ENCODE measurements around the gene CAMK1D.
"Not testable (repeated sequence)": the region's sequence is repeated elsewhere in the genome, so short reads cannot be mapped to it uniquely, and the experiment has no call there.

The CAMK1D gene

DNA sequence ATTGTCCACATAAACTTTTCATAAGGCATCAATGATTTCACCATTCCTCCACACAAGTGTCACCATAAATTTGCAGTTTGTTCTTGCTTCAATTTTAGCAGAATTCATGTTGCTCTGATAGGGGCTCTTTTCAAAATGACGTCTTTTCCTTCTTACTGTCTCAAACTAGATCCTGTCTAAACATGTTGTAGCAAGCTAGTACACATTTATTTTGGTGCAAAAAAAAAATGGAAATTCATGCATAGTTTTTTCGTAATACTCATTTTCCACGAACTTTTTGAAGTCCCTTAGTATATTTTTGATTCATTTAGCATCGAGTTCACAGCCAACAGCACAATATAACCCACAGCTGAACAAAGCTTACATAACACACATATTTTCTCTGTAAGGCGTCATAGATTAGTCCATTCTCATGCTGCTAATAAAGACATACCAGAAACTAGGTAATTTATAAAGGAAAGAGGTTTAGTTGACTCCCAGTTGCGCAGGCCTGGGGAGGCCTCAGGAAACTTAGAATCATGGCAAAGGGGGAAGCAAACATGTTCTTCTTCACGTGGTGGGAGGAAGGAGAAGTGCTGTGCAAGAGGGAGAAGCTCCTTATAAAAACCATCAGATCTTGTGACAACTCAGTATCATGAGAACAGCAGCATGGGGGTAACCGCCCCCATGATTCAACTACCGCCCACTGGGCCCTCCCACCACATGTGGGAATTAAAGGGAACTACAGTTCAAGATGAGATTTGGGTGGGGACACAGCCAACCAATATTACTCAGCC, 350.6 kb downstream of the CAMK1D start:
- DNase-seq (ENCODE audit: low read depth in 3 of 3) = no peak

- no peak for DNase-seq (ENCODE audit: low read depth in 3 of 3)
Measured at GRCh38 chr10:12700557-12700874, 351.2 kb downstream of the CAMK1D start.

- no peak for DNase-seq (ENCODE audit: low read depth in 3 of 3)
Measured at GRCh38 chr10:12701696-12702095, 352.3 kb downstream of the CAMK1D start.

- no peak for DNase-seq (ENCODE audit: low read depth in 3 of 3)
Measured at GRCh38 chr10:12702215-12702770, 352.9 kb downstream of the CAMK1D start.

DNA sequence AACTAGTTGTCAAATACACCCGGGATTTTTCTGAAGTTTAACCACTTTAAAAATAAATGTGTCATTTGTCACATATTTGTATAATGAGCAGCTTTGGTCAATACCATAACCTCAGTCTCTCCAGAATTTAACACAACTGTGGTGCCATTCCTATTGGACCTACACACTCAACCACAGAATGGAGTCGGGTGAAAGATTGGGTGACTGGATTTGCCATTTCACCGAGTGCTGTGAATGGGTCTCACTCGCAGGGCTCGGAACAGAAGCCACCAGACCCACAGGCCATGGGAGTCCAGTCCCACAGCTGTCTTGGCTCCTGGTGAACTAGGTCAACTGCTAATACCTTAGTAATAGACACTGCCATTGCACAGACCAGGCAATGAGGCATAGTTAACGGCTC, 353.8 kb downstream of the CAMK1D start:
- no peak for DNase-seq (ENCODE audit: low read depth in 3 of 3)

GRCh38 chr10:12703813-12704212, 354.5 kb downstream of the CAMK1D start:
- DNase-seq (ENCODE audit: low read depth in 3 of 3) = no peak

DNA sequence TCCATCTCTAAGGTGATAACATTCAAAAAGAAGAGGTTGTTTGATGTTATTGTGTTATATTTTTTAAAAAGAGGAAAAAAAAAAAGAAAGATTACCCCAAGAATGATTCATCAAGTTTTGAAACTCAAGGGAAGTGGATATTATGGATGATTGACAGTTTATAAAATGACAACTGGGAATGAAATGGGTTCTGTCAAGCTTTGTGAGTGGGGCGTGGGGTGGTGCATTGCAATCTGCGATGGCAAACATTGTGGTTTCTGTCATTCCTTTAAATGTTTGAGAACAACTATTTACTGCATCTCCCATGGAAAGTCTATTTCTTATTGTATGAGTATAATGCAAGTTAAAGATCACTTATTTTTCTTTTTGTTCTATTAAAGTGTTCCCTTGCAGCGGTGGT, 355.1 kb downstream of the CAMK1D start:
- DNase-seq (ENCODE audit: low read depth in 3 of 3) = no peak

DNA sequence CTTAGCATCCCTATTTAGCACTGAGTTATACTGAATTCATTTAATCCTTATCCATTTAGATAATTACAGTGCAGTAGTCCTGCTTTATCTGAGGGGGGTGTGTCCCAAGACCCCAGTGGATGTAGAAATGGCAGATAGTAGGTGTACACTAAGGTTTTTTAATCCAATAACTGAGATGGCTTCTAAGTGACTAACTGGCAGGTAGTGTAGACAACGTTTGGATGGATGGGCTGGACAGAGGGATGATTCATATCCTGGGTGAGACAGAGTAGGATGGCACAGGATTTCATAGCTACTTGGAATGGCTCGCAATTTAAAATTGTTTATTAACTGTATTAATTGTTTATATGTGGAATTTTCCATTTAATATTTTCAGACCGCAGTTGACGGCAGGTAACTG, 356.6 kb downstream of the CAMK1D start:
- no peak for DNase-seq (ENCODE audit: low read depth in 3 of 3)

DNA sequence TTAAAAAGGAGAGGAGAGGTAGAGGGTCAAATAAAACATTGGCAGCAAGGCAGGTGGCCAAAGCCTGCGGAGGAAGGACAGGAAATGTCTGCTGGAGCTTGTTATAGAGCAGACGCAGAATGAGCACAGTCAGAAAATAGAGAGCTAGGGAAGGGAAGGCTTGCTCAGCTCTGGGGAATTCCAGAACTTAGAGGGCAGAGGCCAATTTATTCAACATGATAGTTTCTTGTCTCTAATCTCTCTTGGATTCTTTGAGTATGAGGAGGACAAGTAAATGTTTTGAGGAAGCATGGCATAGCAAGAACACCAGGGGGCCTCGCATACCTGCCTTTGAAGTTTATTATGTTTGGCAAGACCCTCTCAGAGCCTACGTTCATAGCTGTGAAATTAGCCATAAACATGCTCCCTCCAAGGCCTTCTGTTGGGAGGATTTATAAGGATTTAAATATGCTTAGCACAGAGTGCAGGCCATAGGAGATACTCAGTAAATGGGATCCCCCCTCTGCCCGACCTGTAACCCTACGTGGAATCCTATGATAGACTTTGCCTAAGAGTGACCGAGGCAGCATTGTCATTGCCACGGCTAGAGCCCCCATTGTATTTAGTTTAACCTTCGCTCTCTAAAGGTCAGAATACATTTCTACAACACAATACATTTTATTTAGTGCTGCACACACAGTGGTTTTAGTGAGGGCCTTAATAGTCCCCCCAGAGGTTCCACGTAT, 358.3 kb downstream of the CAMK1D start:
- DNase-seq (ENCODE audit: low read depth in 3 of 3) = no peak

DNA sequence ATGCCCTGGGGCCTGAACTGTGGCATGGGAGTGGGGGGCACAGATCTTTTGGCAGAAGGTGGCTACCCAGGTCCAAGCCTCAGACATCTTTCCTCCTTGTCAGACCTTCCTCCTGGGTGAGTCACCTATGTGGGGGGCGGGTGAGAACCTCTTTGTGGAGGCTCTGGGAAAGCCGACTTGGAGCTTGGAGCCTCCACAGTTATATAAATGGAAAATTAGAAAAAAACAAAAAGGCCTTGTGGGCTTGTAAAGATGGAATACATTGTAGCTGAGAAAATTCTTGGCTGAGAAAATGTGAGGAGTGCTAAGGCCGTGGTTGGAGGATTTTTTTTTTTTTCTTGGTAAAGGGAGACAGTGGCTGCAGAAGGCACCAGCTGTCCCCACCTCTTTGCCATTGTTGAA, 359.7 kb downstream of the CAMK1D start:
- DNase-seq (ENCODE audit: low read depth in 3 of 3) = no peak

- no peak for DNase-seq (ENCODE audit: low read depth in 3 of 3)
Measured at GRCh38 chr10:12709521-12709963, 360.2 kb downstream of the CAMK1D start.

DNA sequence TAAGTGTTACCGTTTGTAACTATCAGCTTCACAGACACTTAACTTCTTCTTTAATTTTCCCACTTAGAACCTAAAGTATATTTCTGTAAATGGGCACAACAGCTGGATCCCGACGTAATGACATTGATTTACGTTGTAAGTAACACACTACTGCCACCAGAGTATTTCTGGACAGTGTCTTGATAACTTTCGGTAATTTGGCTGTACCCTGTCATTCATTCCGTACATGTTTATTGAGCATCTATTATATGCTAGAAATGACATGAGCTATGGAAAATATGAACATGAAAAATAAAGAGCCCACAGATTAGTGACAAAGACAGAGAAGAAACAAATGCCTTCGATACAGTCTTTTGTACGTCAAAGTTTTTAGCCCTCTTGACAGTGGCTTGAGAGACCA, 360.8 kb downstream of the CAMK1D start:
- no peak for DNase-seq (ENCODE audit: low read depth in 3 of 3)

DNA sequence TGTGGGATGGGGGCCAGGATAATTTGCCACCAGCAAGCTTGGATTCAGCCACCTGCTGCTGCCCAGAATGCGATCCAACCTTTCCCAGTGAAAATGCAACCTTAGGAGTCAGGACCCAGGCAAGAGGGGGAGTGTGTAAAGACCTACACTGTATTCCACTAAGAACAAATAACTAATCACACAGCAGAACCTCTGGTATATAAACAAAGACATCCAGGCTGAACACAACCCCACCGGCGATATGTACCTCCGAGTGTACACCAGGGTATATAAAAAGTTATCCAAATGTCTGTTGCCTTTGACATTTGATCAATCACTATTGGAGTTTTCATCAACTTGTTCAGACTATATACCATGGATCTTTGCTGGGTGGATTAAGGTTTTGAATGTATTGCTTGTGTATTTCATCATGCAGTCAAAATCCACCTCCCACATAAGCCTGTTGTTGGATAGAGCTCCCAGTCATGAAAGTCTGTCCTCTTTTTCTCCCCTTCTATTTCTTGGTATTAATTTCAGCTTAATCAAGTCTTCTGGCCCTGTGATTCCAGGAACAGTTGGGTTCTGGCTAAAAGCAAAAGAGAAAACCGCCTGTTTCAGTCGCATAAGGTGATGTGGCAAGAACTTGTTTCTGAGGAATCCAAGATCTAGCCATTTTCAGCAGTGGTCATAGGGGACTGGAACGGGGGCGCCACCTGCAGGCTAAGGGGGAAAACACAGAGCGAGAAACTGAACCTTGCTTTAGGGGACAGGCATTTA, 361.4 kb downstream of the CAMK1D start:
- peak; percentile 48 to 60 (median 55) for DNase-seq (ENCODE audit: low read depth in 3 of 3)

- no peak for DNase-seq (ENCODE audit: low read depth in 3 of 3)
Measured at GRCh38 chr10:12711350-12711708, 362.0 kb downstream of the CAMK1D start.

DNA sequence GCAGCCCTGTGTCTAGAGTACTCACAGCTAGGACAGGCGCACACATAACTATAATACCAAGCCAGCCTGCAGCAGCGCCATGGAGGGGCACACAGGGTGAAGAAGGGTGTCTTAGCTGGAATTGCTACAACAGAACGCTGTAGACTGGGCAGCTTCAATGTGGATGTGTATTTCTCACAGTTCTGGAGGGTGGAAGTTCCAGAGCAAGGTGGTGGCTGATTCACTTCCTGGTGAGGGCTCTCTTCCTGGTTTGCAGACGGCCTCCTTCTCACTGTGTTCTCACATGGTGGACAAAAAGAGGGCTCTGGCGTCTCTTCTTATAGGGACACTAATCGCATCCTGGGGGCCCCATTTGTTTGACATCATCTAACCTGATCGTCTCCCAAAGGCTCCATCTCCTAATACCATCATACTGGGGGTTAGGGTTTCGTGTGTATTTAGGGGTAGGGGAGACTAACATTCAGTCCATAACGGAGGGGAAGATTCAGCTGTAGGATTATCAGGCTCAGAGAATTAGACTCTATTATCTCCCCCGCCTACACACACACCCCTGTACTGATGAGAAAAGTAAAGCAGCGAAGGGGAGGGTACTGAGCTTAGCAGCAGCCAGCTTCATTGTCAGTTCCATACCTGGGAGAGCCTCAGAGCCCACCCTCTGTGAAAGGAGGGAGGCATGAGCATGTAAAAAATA, 363.1 kb downstream of the CAMK1D start:
- no peak for DNase-seq (ENCODE audit: low read depth in 3 of 3)

GRCh38 chr10:12712984-12713316, 363.6 kb downstream of the CAMK1D start:
- not testable (repeated sequence) for DNase-seq (ENCODE audit: low read depth in 3 of 3)

GRCh38 chr10:12716042-12716441, 366.7 kb downstream of the CAMK1D start:
- no peak for DNase-seq (ENCODE audit: low read depth in 3 of 3)

DNA sequence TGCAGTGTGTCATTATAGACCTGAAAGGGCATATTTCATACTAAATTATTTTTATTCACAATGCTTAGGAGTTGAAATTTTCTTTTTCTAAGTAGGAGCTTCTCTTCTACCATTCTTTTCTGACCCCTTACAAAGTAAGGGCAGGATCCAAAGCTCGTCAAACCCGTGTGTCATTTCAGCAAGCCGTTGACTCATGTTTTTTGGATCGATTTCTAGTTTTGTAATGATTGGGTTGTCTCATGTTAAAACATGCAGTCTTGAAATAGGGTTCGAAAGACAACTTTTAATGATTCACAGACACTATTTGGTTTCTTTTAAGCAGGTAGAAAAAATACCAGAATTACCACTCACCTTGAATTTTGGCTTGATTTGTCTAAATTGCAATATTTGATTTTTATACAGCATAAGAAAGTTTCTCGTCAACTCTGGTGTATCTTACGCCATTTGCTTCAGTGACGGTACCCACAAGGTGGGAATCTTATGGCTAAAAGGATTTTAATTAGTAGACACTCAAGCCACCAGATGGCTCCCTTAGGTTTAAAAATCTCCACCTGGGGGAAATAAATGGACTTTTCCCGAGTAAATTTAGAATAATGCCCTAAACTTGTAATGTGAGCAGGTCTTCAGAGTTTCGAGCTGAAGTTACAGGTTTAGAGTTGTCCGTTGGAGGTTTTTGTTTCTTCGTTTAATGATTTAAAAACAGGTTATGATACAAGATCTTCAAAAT, 368.8 kb downstream of the CAMK1D start:
- DNase-seq (ENCODE audit: low read depth in 3 of 3) = no peak

DNA sequence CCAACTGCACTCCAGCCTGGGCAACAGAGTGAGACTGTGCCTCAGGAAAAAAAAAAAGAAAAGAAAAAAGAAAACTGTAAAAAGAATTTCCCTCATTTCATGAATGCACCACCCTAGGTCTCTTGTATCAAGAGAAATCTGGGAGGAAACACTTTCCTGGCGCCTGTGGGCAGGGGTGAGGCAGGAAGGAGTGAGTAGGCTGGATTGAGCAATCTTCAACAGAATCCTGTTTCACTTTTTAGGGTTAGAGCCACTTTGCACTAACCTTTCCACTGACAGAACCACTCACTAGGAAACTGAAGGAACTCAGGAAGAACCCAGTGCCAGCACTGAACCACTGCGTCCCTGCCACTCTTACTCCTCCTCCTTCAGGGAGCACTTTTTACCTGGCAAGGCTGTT, 370.0 kb downstream of the CAMK1D start:
- DNase-seq (ENCODE audit: low read depth in 3 of 3) = no peak

GRCh38 chr10:12720217-12720981, 371.1 kb downstream of the CAMK1D start:
- no peak for DNase-seq (ENCODE audit: low read depth in 3 of 3)

GRCh38 chr10:12721334-12721733, 372.0 kb downstream of the CAMK1D start:
- no peak for DNase-seq (ENCODE audit: low read depth in 3 of 3)

Data from stimulated activated CD4-positive, alpha-beta T cell treated with anti-CD3 and anti-CD28 coated beads, TNF-alpha, amount 100 ng/mL, for 4 hours (primary cell).